K562 (cell line): ENCODE measurements around the gene PIH1D1. TPM values are rescaled to one million over a fixed set of nuclear protein-coding genes. Genes with fewer than 3 reads are reported as not detected.

Experiments
- CUX1 ChIP-seq: fragments of 200-800 bp; sonication (Bioruptor generic); IDR thresholded peaks from 2 replicates; pipeline ENCODE4 v1.6.1; 2016; ENCODE audit warnings: missing genetic modification characterization, missing compliant biosample characterization
- EP400 ChIP-seq: fragments of 450-650 bp; IDR thresholded peaks from 2 replicates; pipeline ENCODE4 v1.6.1; 2017; ENCODE audit warnings: antibody characterized with exemption, mild to moderate bottlenecking, moderate library complexity
- ESRRA ChIP-seq: fragments of 450-650 bp; IDR thresholded peaks from 2 replicates; pipeline ENCODE4 v1.6.1; 2014; ENCODE audit warnings: low read depth, mild to moderate bottlenecking, moderate library complexity, borderline replicate concordance
- FOXP4 ChIP-seq: sonication (generic); formaldehyde crosslinking; IDR thresholded peaks from 2 replicates; pipeline ENCODE4 v1.8.0; 2022; ENCODE audit warnings: mild to moderate bottlenecking, missing genetic modification reagents, borderline replicate concordance
- HNRNPLL ChIP-seq: fragments of 200-400 bp; formaldehyde crosslinking; IDR thresholded peaks from 2 replicates; pipeline ENCODE4 v1.6.1; 2017; ENCODE audit warnings: low read length, low read depth, mild to moderate bottlenecking; ENCODE audit not compliant: poor library complexity, severe bottlenecking
- IFI16 ChIP-seq: fragments of 250-450 bp; sonication (Bioruptor Pico); IDR thresholded peaks from 2 replicates; pipeline ENCODE4 v2.1.2; 2022; ENCODE audit warnings: mild to moderate bottlenecking, inconsistent platforms
- IRF9 ChIP-seq: fragments of 450-650 bp; IDR thresholded peaks from 2 replicates; pipeline ENCODE4 v1.6.1; 2016; ENCODE audit warnings: missing biosample characterization, missing genetic modification characterization
- LCOR ChIP-seq: sonication (generic); formaldehyde crosslinking; IDR thresholded peaks from 2 replicates; pipeline ENCODE4 v1.8.0; 2022; ENCODE audit warnings: mild to moderate bottlenecking, missing genetic modification reagents
- MYNN ChIP-seq, 2 experiments: sonication (generic); formaldehyde crosslinking in 1 of 2; IDR thresholded peaks; 2 replicates each; pipeline versions ENCODE4 v1.5.0 to v1.6.1; 2016 to 2020; ENCODE audit warnings: antibody characterized with exemption in 1 of 2, missing genetic modification reagents in 1 of 2
- NUFIP1 ChIP-seq: fragments of 450-650 bp; IDR thresholded peaks from 2 replicates; pipeline ENCODE4 v1.6.1; 2018; ENCODE audit not compliant: partially characterized antibody
- VEZF1 ChIP-seq: fragments of 200-800 bp; sonication (Bioruptor generic); IDR thresholded peaks from 2 replicates; pipeline ENCODE4 v1.6.1; 2017; ENCODE audit warnings: missing genetic modification characterization, missing compliant biosample characterization
- ZNF184 ChIP-seq: sonication (generic); formaldehyde crosslinking; IDR thresholded peaks from 2 replicates; pipeline ENCODE4 v1.5.0; 2020; ENCODE audit warnings: missing genetic modification reagents
- ZNF239 ChIP-seq: fragments of 250-450 bp; sonication (Bioruptor Pico); IDR thresholded peaks from 2 replicates; pipeline ENCODE4 v1.4.0; 2020; ENCODE audit warnings: mild to moderate bottlenecking
- ZNF3 ChIP-seq: fragments of 250-450 bp; sonication (Bioruptor Pico); IDR thresholded peaks from 2 replicates; pipeline ENCODE4 v1.5.0; 2021; ENCODE audit warnings: mild to moderate bottlenecking, moderate library complexity
- ZNF449 ChIP-seq: fragments of 250-450 bp; sonication (Bioruptor Pico); IDR thresholded peaks from 2 replicates; pipeline ENCODE4 v1.8.0; 2022; ENCODE audit warnings: moderate library complexity, mild to moderate bottlenecking, inconsistent platforms
- polyA plus RNA-seq, 8 experiments: library from polyadenylated mRNA; depleted of rRNA in 4 of 8; stranded (reverse) in 5 of 8; unstranded in 3 of 8; fragments of >200 nt; fragmentation: Nextera tagmentation in 2 of 8; fragmentation: Illumina TruSeq in 1 of 8; extraction: Ambion mirVana in 2 of 8; extraction: Trizol in 1 of 8; gene quantifications; 2 replicates each; pipeline versions ENCODE4 v1.2.1 to v1.2.3, GENCODE V29; 2011 to 2014; ENCODE audit warnings: inconsistent platforms in 1 of 8, missing spikeins in 1 of 8
- total RNA-seq, 7 experiments: library from RNA; depleted of rRNA in 6 of 7; stranded (reverse); fragments of >200 nt in 6 of 7; fragmentation: Illumina TruSeq in 2 of 7; extraction: Trizol in 2 of 7; gene quantifications; 2 replicates each; pipeline versions ENCODE4 v1.2.1 to v1.2.3, GENCODE V29; 2011 to 2021; ENCODE audit warnings: low replicate concordance in 1 of 7

The PIH1D1 gene
- total and polyA plus RNA-seq, 9 of the 15 experiments (the other 6 are each of a cell fraction or from before 2014, with no cell fraction given) = 26.5 to 224 (median 137) TPM

GRCh38 chr19:49431330-49431749 is 20.3 kb downstream of the PIH1D1 start (continued):
- no peak for TF ChIP-seq FOXP4 (CRISPR knock-in tag)
- TF ChIP-seq EP400 = peak; percentile 65; the same call in 1 of the 2 replicates
- TF ChIP-seq CUX1 (CRISPR knock-in tag) = no peak
- TF ChIP-seq ZNF449 (CRISPR knock-in tag) = no peak
- TF ChIP-seq VEZF1 (CRISPR knock-in tag) = no peak; the same call in 1 of the 2 replicates
- TF ChIP-seq HNRNPLL = no peak
- no peak for TF ChIP-seq MYNN (IDR thresholded peaks at IDR 0.05)
- no peak for TF ChIP-seq MYNN (CRISPR knock-in tag; IDR thresholded peaks at IDR 0.05)
- TF ChIP-seq ZNF239 (CRISPR knock-in tag) = no peak
- no peak for TF ChIP-seq LCOR
- no peak for TF ChIP-seq IFI16 (CRISPR knock-in tag)
- no peak for TF ChIP-seq ZNF3 (CRISPR knock-in tag)
- TF ChIP-seq NUFIP1 = no peak
- TF ChIP-seq IRF9 = no peak
- no peak for TF ChIP-seq ZNF184 (CRISPR knock-in tag)
- TF ChIP-seq ESRRA = no peak
